Liver (tissue), 3 donors: ENCODE data around the gene PCDHGB6.

Source experiments
- EGR1 ChIP-seq, 2 donors: IDR thresholded peaks; 2 replicates each; pipeline ENCODE4 v1.6.1; 2016 to 2018; ENCODE audit warnings: antibody characterized with exemption in 2 of 2, low read depth in 2 of 2
- FOXA2 ChIP-seq: IDR thresholded peaks from 2 replicates; pipeline ENCODE4 v1.6.1; 2016; ENCODE audit warnings: antibody characterized with exemption
- GABPA ChIP-seq, 2 donors: IDR thresholded peaks in 1 of 2; conservative IDR thresholded peaks in 1 of 2; 2 replicates each; pipeline ENCODE4 v1.6.1; 2016; ENCODE audit warnings: antibody characterized with exemption in 2 of 2, mild to moderate bottlenecking in 1 of 2, moderate library complexity in 1 of 2
- SP1 ChIP-seq: IDR thresholded peaks from 2 replicates; pipeline ENCODE4 v1.6.1; 2018; ENCODE audit warnings: antibody characterized with exemption, mild to moderate bottlenecking
- YY1 ChIP-seq: IDR thresholded peaks from 2 replicates; pipeline ENCODE4 v1.6.1; 2016; ENCODE audit warnings: antibody characterized with exemption, mild to moderate bottlenecking
- TF ChIP-seq, protein P1 (sequence below): fragments of 150-350 bp; IDR thresholded peaks from 2 replicates; pipeline ENCODE4 v1.5.1; 2017; ENCODE audit warnings: improper control_type of control experiment, low read depth, low read length; ENCODE audit not compliant: missing input control
- TF ChIP-seq, protein P2 (sequence below): IDR thresholded peaks from 2 replicates; pipeline ENCODE4 v1.6.1; 2016; ENCODE audit warnings: antibody characterized with exemption, mild to moderate bottlenecking
- TF ChIP-seq, protein P3 (sequence below): IDR thresholded peaks from 2 replicates; pipeline ENCODE4 v1.6.1; 2016; ENCODE audit warnings: antibody characterized with exemption
- donor health status: healthy.
- donor health status: healthy.

DNA sequence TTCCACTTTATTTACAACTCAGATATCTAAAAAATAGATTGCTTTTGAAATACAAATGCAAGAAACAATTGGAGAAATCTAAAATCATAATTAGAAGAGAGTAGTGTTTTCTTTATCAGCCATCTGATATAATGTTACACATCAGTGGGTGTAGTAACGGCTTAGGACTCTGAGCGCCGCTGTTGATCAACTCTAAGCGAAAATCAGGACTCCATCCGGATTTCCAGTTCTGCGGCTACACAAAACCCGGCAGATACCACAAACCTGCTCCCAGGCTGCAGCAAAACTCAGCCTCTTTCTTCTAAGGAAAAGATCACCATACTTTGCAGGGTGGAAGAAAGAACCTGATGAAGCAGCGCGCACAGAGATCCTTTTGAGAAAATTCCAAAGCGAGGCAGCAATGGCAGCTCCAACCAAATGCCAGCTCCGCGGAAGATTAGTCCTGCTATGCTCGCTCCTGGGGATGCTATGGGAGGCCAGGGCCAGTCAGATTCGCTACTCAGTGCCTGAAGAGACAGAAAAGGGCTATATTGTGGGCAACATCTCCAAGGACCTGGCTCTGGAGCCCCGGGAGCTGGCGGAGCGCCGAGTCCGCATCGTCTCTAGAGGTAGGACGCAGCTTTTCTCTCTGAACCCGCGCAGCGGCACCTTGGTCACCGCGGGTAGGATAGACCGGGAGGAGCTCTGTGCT is 5.1 kb upstream of the PCDHGB6 start, which contains the start of gene PCDHGA9:
- TF ChIP-seq, protein P1, sequence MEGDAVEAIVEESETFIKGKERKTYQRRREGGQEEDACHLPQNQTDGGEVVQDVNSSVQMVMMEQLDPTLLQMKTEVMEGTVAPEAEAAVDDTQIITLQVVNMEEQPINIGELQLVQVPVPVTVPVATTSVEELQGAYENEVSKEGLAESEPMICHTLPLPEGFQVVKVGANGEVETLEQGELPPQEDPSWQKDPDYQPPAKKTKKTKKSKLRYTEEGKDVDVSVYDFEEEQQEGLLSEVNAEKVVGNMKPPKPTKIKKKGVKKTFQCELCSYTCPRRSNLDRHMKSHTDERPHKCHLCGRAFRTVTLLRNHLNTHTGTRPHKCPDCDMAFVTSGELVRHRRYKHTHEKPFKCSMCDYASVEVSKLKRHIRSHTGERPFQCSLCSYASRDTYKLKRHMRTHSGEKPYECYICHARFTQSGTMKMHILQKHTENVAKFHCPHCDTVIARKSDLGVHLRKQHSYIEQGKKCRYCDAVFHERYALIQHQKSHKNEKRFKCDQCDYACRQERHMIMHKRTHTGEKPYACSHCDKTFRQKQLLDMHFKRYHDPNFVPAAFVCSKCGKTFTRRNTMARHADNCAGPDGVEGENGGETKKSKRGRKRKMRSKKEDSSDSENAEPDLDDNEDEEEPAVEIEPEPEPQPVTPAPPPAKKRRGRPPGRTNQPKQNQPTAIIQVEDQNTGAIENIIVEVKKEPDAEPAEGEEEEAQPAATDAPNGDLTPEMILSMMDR = peak; percentile 50
- TF ChIP-seq SP1 (no peak), EGR1 (IDR thresholded peaks at IDR 0.05; ENCODE audit: low read depth in 2 of 2) (no peak), YY1 (peak; percentile 26), GABPA (IDR thresholded peaks at IDR 0.05 in 1 of 2, conservative IDR thresholded peaks at IDR 0.05 in 1 of 2) (no peak), FOXA2 (no peak)
- TF ChIP-seq, protein P2, sequence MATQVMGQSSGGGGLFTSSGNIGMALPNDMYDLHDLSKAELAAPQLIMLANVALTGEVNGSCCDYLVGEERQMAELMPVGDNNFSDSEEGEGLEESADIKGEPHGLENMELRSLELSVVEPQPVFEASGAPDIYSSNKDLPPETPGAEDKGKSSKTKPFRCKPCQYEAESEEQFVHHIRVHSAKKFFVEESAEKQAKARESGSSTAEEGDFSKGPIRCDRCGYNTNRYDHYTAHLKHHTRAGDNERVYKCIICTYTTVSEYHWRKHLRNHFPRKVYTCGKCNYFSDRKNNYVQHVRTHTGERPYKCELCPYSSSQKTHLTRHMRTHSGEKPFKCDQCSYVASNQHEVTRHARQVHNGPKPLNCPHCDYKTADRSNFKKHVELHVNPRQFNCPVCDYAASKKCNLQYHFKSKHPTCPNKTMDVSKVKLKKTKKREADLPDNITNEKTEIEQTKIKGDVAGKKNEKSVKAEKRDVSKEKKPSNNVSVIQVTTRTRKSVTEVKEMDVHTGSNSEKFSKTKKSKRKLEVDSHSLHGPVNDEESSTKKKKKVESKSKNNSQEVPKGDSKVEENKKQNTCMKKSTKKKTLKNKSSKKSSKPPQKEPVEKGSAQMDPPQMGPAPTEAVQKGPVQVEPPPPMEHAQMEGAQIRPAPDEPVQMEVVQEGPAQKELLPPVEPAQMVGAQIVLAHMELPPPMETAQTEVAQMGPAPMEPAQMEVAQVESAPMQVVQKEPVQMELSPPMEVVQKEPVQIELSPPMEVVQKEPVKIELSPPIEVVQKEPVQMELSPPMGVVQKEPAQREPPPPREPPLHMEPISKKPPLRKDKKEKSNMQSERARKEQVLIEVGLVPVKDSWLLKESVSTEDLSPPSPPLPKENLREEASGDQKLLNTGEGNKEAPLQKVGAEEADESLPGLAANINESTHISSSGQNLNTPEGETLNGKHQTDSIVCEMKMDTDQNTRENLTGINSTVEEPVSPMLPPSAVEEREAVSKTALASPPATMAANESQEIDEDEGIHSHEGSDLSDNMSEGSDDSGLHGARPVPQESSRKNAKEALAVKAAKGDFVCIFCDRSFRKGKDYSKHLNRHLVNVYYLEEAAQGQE = no peak
- TF ChIP-seq, protein P3, sequence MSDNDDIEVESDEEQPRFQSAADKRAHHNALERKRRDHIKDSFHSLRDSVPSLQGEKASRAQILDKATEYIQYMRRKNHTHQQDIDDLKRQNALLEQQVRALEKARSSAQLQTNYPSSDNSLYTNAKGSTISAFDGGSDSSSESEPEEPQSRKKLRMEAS = no peak
